C4-2B (cell line): ENCODE data around the gene KIAA0753.

Source experiments
- ZFX ChIP-seq: fragments of 450-650 bp; IDR thresholded peaks from 2 replicates; pipeline ENCODE4 v1.6.1; 2017
- TF ChIP-seq, protein P1 (sequence below): fragments of 450-650 bp; conservative IDR thresholded peaks from 2 replicates; pipeline ENCODE4 v1.5.1; 2017; ENCODE audit warnings: mild to moderate bottlenecking

DNA sequence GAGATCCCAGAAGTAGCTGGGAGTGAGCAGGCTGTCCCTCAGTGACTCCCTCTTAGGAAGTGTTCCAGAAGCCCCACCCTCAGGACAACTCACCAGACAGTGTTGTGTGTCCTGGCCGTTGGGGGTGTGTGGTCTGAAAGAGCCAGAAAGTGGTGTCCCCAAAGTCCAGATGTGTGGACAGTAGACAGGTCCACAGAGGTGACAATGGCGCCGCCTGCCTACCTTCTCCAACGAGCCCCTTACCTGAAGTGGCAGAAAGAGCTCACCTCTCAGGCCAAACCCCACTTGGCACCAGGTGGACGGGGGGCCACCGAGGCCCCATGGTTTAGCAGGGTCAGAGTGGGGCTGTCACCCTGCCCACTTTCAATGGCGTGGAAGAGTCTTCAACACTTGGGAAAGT lies 30.9 kb upstream of the KIAA0753 start:
- TF ChIP-seq, protein P1, sequence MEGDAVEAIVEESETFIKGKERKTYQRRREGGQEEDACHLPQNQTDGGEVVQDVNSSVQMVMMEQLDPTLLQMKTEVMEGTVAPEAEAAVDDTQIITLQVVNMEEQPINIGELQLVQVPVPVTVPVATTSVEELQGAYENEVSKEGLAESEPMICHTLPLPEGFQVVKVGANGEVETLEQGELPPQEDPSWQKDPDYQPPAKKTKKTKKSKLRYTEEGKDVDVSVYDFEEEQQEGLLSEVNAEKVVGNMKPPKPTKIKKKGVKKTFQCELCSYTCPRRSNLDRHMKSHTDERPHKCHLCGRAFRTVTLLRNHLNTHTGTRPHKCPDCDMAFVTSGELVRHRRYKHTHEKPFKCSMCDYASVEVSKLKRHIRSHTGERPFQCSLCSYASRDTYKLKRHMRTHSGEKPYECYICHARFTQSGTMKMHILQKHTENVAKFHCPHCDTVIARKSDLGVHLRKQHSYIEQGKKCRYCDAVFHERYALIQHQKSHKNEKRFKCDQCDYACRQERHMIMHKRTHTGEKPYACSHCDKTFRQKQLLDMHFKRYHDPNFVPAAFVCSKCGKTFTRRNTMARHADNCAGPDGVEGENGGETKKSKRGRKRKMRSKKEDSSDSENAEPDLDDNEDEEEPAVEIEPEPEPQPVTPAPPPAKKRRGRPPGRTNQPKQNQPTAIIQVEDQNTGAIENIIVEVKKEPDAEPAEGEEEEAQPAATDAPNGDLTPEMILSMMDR: no peak
- TF ChIP-seq ZFX: no peak
